PC-3 (cell line): ENCODE results near the gene MCU. TPM values are rescaled to one million over a fixed set of nuclear protein-coding genes. Genes with fewer than 3 reads are reported as not detected.
"Not testable (repeated sequence)": the region's sequence is repeated elsewhere in the genome, so short reads cannot be mapped to it uniquely, and the experiment has no call there.

Source experiments
- ATAC-seq: fragments of 200-7000 bp; cut with Tn5 transposase; 2 replicates; pipeline ENCODE4 v1.9.1; 2020; ENCODE audit warnings: mild to moderate bottlenecking, moderate library complexity
- BruUV-seq: library from RNA; stranded (reverse); fragments of 400-500 nt; replicated peaks from 2 replicates; lab custom pipeline; 2021; lab: Mats Ljungman, UMichigan
- CTCF ChIA-PET: fragments of 300-600 bp; sonication (Branson Sonifier 250); formaldehyde crosslinking; loops from one replicate; lab custom pipeline; 2022; ENCODE audit warnings: antibody characterized with exemption; lab: Charles Lee
- POLR2A ChIA-PET: fragments of 300-600 bp; sonication (Branson Sonifier 250); formaldehyde crosslinking; loops from one replicate; lab custom pipeline; 2022; ENCODE audit warnings: antibody characterized with exemption; ENCODE audit not compliant: unreplicated experiment; lab: Charles Lee
- DNase-seq: peaks from one replicate; pipeline ENCODE4 v3.0.0-alpha.2; 2015
- H2AFZ ChIP-seq: fragments of 300-600 bp; sonication (generic); 2 replicates; pipeline ENCODE4 v1.6.0; 2016; ENCODE audit warnings: antibody characterized with exemption, low read length
- H3F3A ChIP-seq: fragments of 300-600 bp; sonication (generic); one replicate; pipeline ENCODE4 v1.6.0; 2017; ENCODE audit warnings: antibody characterized with exemption, low read length, control low read depth, mild to moderate bottlenecking; ENCODE audit not compliant: unreplicated experiment
- H3K27ac ChIP-seq: fragments of 300-600 bp; sonication (generic); 2 replicates; pipeline ENCODE4 v1.5.1; 2016; ENCODE audit warnings: mild to moderate bottlenecking, low read length
- H3K27me3 ChIP-seq: fragments of 300-600 bp; sonication (generic); 2 replicates; pipeline ENCODE4 v1.6.1; 2016; ENCODE audit warnings: low read length, mixed read lengths
- H3K36me3 ChIP-seq: fragments of 300-600 bp; sonication (generic); 2 replicates; pipeline ENCODE4 v1.6.1; 2016; ENCODE audit warnings: low read depth, mixed run types, low read length, mixed read lengths
- H3K4me1 ChIP-seq: fragments of 300-600 bp; sonication (generic); 2 replicates; pipeline ENCODE4 v1.5.1; 2016; ENCODE audit warnings: low read length; ENCODE audit not compliant: insufficient read depth
- H3K4me2 ChIP-seq: fragments of 300-600 bp; sonication (generic); 2 replicates; pipeline ENCODE4 v1.6.0; 2016; ENCODE audit warnings: low read length
- H3K4me3 ChIP-seq: fragments of 300-600 bp; sonication (generic); 2 replicates; pipeline ENCODE4 v1.5.1; 2016; ENCODE audit warnings: mild to moderate bottlenecking, low read length, mixed read lengths
- H3K79me2 ChIP-seq: fragments of 300-600 bp; sonication (generic); 2 replicates; pipeline ENCODE4 v1.6.1; 2017; ENCODE audit warnings: low read length, mixed read lengths
- H3K9ac ChIP-seq: fragments of 300-600 bp; sonication (generic); 2 replicates; pipeline ENCODE4 v1.6.0; 2016; ENCODE audit warnings: mild to moderate bottlenecking, low read length
- H3K9me2 ChIP-seq: fragments of 300-600 bp; sonication (generic); replicated peaks from 2 replicates; pipeline ENCODE4 v1.6.1; 2016; ENCODE audit warnings: mixed run types, low read length, mixed read lengths
- H3K9me3 ChIP-seq: fragments of 300-600 bp; sonication (generic); 2 replicates; pipeline ENCODE4 v1.6.1; 2016; ENCODE audit warnings: low read length, mixed read lengths
- H4K20me1 ChIP-seq: fragments of 300-600 bp; sonication (generic); 2 replicates; pipeline ENCODE4 v1.6.1; 2016; ENCODE audit warnings: low read length, mixed read lengths
- CTCF ChIP-seq: fragments of 300-600 bp; sonication (generic); conservative IDR thresholded peaks from 2 replicates; pipeline ENCODE4 v1.5.1; 2017; ENCODE audit warnings: antibody characterized with exemption, low read depth, mild to moderate bottlenecking, low read length
- EZH2 ChIP-seq: fragments of 300-600 bp; sonication (generic); IDR thresholded peaks from one replicate; pipeline ENCODE4 v1.6.1; 2017; ENCODE audit warnings: antibody characterized with exemption, mild to moderate bottlenecking, low read length; ENCODE audit not compliant: unreplicated experiment
- EZH2phosphoT487 ChIP-seq: fragments of 300-600 bp; sonication (generic); IDR thresholded peaks from 2 replicates; pipeline ENCODE4 v1.6.1; 2018; ENCODE audit warnings: mild to moderate bottlenecking, antibody characterized with exemption, low read length, borderline replicate concordance
- intact Hi-C: fragments of 100-400 bp; cut with micrococcal nuclease; formaldehyde crosslinking; loops from 2 replicates; pipeline ENCODE4 v1.9.0; 2023
- total RNA-seq: library from RNA; depleted of rRNA; stranded (reverse); fragments of >200 nt; gene quantifications from 2 replicates; pipeline ENCODE4 v1.2.3, GENCODE V29; 2014

MCU gene
- total RNA-seq, 1 experiment from 2014 or later: 21.5 TPM

- Histone ChIP-seq H3K27me3 (no peaks in the 10 kb centered on the region; the same call in 1 of the 2 replicates), H2AFZ (no peak overlapping the region; the same call in 1 of the 2 replicates), H3K79me2 (no peaks in the 10 kb centered on the region), H3K4me2 (no peak overlapping the region), H3K4me3 (no peak overlapping the region), H3K9me2 (no peaks in the 10 kb centered on the region), H3F3A (no peaks in the 10 kb centered on the region), H3K36me3 (no peaks in the 10 kb centered on the region), H3K9me3 (no peaks in the 10 kb centered on the region), H4K20me1 (no peaks in the 10 kb centered on the region), H3K4me1 (no peaks in the 10 kb centered on the region), H3K9ac (no peak overlapping the region), H3K27ac (no peak overlapping the region)
- ChIA-PET POLR2A (no interaction called here), CTCF (no interaction called here)
- no peak for DNase-seq
- BruUV-seq: no TSS peak
- TF ChIP-seq CTCF (no peak), EZH2phosphoT487 (no peak), EZH2 (no peak)
- ATAC-seq: no peak
- intact Hi-C loops: no loop called here
Measured at GRCh38 chr10:72911758-72912157, 219.8 kb downstream of the MCU start.

DNA sequence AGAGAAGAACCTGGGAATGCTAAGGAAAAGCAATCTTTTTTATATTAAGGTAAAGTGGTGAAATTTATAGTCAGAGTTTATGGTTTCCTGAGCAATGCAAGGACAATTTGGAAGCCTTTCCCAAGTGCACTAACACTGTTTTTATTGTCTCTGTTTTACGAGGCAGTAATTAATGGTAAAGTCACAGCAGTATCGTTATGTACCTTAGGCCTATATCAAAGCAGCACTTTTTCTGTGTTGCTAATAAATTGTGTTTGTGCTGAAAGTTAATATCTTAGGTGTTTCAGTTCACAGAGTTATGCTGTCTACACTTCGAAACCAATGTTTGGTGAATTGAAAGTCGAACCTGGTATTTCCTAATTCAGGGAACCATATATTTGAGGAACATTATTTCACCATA is 220.8 kb downstream of the MCU start:
- H4K20me1 ChIP-seq: no peaks in the 10 kb centered on the region
- peak; percentile 58 for ATAC-seq
- H3K9me2 ChIP-seq: no peaks in the 10 kb centered on the region
- no peak overlapping the region for H3K27ac ChIP-seq
- DNase-seq: no peak
- ChIA-PET POLR2A (interaction anchor here (0.6 kb wide), 1 partner anchor 131 kb away, joined by 3 read pairs; no protein-coding TSS in a partner anchor), CTCF (interaction anchor here (0.6 kb wide), 1 partner anchor 498 kb away, joined by 7 read pairs; no protein-coding TSS in a partner anchor)
- no peaks in the 10 kb centered on the region for H3K9me3 ChIP-seq
- H3K27me3 ChIP-seq: no peaks in the 10 kb centered on the region
- H3K9ac ChIP-seq: no peak overlapping the region
- no peaks in the 10 kb centered on the region for H3K36me3 ChIP-seq
- H2AFZ ChIP-seq: 0 out of 2 replicates have a peak overlapping the region, but pooled peaks have one; percentile 0
- intact Hi-C loops: no loop called here
- no TSS peak for BruUV-seq
- H3K4me3 ChIP-seq: no peak overlapping the region
- no peaks in the 10 kb centered on the region for H3F3A ChIP-seq
- TF ChIP-seq CTCF: no peak
- no peak overlapping the region for H3K4me2 ChIP-seq
- H3K79me2 ChIP-seq: no peaks in the 10 kb centered on the region
- no peaks in the 10 kb centered on the region for H3K4me1 ChIP-seq

- Histone ChIP-seq H3F3A (no peaks in the 10 kb centered on the region), H3K9me2 (no peaks in the 10 kb centered on the region), H2AFZ (0 out of 2 replicates have a peak overlapping the region, but pooled peaks have one; percentile 0), H3K4me1 (no peaks in the 10 kb centered on the region), H3K27ac (no peak overlapping the region), H3K27me3 (peaks cover 1% of the 10 kb centered on the region; the same call in 1 of the 2 replicates), H3K4me2 (no peak overlapping the region), H3K36me3 (no peaks in the 10 kb centered on the region), H4K20me1 (no peaks in the 10 kb centered on the region), H3K4me3 (no peak overlapping the region), H3K9me3 (no peaks in the 10 kb centered on the region), H3K79me2 (no peaks in the 10 kb centered on the region), H3K9ac (no peak overlapping the region)
- no peak for TF ChIP-seq EZH2
- 0 out of 2 replicates have a peak, but pooled peaks have one; percentile 23 for TF ChIP-seq CTCF
- ChIA-PET POLR2A (interaction anchor here (0.6 kb wide), 1 partner anchor 131 kb away, joined by 3 read pairs; no protein-coding TSS in a partner anchor), CTCF (interaction anchor here (0.6 kb wide), 1 partner anchor 498 kb away, joined by 7 read pairs; no protein-coding TSS in a partner anchor)
- intact Hi-C loops: no loop called here
- BruUV-seq: no TSS peak
- DNase-seq (no peak), ATAC-seq (peak; percentile 42)
Measured at GRCh38 chr10:72913287-72913686, 221.3 kb downstream of the MCU start.

GRCh38 chr10:72917201-72917600 is 225.3 kb downstream of the MCU start:
- CTCF ChIA-PET, H3K9me2 ChIP-seq, DNase-seq, H2AFZ ChIP-seq, H3K79me2 ChIP-seq, ATAC-seq, H4K20me1 ChIP-seq, H3K9ac ChIP-seq, intact Hi-C loops, H3F3A ChIP-seq, H3K36me3 ChIP-seq, H3K4me1 ChIP-seq, POLR2A ChIA-PET, H3K27ac ChIP-seq, BruUV-seq, H3K9me3 ChIP-seq, H3K4me3 ChIP-seq, H3K4me2 ChIP-seq: not testable (repeated sequence)
- peaks cover 36% of the 10 kb centered on the region for H3K27me3 ChIP-seq
